HG03139 (cell line): Measurements from ENCODE around the gene PHLPP2.
A peak's percentile ranks its signal among the peaks of the same experiment; 100 is the strongest.
"Not testable (repeated sequence)": the region's sequence is repeated elsewhere in the genome, so short reads cannot be mapped to it uniquely, and the experiment has no call there.

ENCODE experiments used
- ATAC-seq: cut with Tn5 transposase; IDR thresholded peaks from one replicate; pipeline ENCODE4 v1.9.1; 2021; ENCODE audit not compliant: unreplicated experiment

Gene PHLPP2

DNA sequence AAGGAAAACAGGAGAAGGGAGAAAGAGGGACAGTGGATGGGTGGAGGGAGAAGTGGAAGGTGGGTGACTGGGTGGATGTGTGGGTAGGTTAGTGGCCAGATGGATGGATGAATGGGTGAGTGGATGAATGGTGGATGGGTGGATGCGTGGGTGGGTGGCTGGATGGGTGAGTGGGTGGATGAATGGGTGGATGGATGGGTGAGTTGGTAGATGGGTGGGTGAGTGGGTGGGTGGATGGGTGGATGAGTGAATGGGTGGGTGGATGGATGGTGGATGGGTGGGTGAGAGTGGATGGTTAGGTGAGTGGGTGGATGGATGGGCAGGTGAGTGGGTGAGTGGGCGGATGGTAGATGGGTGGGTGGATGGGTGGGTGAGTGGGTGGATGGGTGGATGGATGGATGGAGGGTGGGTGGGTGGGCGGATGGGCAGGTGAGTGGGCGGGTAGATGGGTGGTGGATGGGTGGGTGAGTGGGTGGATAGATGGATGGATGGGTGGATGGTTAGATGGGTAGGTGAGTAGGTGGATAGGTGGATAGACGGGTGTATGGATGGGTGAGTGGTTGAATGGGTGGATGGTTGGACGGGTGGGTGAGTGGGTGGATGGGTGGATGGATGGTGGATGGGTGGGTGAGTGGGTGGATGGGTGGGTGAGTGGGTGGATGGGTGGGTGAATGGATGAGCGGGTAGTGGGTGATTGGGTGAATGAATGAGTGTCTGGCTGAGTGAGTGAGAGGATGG is 99.2 kb downstream of the PHLPP2 start:
- no peak for ATAC-seq

GRCh38 chr16:71623597-71623996 is 100.9 kb downstream of the PHLPP2 start:
- no peak for ATAC-seq

GRCh38 chr16:71622088-71622487 is 102.4 kb downstream of the PHLPP2 start:
- ATAC-seq = no peak

DNA sequence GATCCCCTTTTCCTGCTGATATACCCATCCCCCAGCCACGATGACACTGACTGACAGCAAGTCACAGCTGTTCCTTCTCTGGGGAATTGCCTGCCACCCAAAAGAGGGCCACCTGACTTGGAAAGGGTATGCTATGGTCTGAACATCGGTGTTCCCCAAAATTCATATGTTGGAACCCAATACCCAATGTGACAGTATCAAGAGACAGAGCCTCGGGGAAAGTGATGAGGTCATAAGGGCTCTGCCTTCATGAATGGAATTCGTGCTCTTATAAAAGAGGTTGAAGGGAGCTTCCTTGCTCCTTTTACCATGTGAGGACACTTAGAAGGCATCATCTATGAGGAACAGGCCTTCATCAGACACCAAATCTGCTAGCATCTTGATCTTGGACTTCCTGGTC is 106.1 kb downstream of the PHLPP2 start:
- no peak for ATAC-seq

GRCh38 chr16:71614956-71615355 is 109.5 kb downstream of the PHLPP2 start:
- ATAC-seq = not testable (repeated sequence)

- peak; percentile 51 for ATAC-seq
These were observed 113.3 kb downstream of the PHLPP2 start for GRCh38 chr16:71610936-71611871.

- ATAC-seq = no peak
These were observed 114.1 kb downstream of the PHLPP2 start for GRCh38 chr16:71610447-71610846.

DNA sequence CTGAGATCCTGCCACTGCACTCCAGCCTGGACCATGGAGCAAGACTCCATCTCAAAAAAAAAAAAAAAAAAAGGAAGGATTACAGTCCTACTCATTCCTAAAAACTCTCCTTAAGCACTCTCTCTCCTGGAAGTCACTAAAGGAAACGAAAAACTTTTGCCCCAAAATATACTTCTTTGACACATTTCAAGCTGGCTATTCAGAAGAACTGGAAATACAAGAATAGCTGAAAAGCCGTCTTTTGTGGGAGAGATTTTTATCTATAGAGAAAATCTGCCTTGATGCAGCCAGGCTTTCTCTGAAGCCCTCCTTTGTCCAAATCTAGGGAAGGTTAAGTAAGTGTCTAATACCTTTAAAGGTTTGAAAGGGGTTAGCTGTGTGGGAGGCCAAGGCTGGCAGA is 115.4 kb downstream of the PHLPP2 start:
- no peak for ATAC-seq

DNA sequence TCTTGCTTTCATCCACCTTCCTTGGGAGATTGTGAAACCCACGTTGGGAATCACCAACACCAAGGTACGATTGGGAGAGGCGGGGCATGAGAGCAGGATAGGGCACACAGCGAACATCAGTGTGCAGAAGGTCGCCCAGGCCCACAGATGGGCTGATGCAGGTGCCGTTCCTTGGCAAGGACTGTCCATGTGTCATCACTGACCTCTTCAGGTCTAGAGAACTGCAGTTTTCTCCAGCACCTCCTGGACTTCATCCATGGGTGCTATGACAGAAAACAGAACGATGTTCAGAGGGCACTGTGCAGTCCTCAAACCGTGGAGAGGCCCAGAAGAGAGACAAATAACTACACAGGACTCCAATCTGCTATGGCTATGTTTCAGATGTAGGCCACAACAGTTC is 123.7 kb downstream of the PHLPP2 start:
- no peak for ATAC-seq

- not testable (repeated sequence) for ATAC-seq
These were observed 126.1 kb downstream of the PHLPP2 start for GRCh38 chr16:71598426-71598825.

DNA sequence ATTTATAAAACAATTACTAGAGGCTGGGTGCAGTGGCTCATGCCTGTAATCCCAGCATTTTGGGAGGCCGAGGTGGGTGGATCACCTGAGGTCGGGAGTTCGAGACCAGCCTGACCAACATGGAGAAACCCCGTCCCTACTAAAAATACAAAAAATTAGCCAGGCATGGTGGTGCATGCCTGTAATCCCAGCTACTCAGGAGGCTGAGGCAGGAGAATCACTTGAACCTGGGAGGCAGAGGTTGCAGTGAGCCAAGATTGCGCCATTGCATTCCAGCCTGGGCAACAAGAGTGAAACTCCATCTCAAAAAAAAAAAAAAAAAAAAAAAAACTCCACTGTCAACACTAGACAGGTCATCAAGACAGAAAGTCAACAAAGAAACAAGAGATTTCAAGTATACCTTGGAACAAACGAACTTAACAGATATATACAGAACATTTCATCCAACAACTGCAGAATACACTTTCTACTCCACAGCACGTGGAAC is 129.1 kb downstream of the PHLPP2 start:
- not testable (repeated sequence) for ATAC-seq
